Lower lobe of right lung (tissue), 2 donors: ENCODE results near the gene RGS4. TPM values are rescaled to one million over a fixed set of nuclear protein-coding genes. Genes with fewer than 3 reads are reported as not detected.

Source experiments
- ATAC-seq, 2 donors: fragments of 200-7000 bp; cut with Tn5 transposase; one replicate each; pipeline ENCODE4 v1.9.1; 2020 to 2022; ENCODE audit warnings: mild to moderate bottlenecking in 2 of 2, moderate library complexity in 2 of 2
- DNase-seq: peaks from one replicate; pipeline ENCODE4 v3.0.0-alpha.2; 2020
- H3K27ac ChIP-seq: fragments of 200-600 bp; one replicate; pipeline ENCODE4 v1.8.0; 2022
- H3K27me3 ChIP-seq: fragments of 200-600 bp; one replicate; pipeline ENCODE4 v1.8.0; 2022; ENCODE audit warnings: low read depth
- H3K36me3 ChIP-seq: fragments of 200-600 bp; one replicate; pipeline ENCODE4 v1.8.0; 2022; ENCODE audit warnings: mild to moderate bottlenecking
- H3K4me1 ChIP-seq: fragments of 200-600 bp; one replicate; pipeline ENCODE4 v1.8.0; 2022
- H3K4me3 ChIP-seq: fragments of 200-600 bp; one replicate; pipeline ENCODE4 v1.8.0; 2022; ENCODE audit warnings: mild to moderate bottlenecking
- H3K9me3 ChIP-seq: fragments of 200-600 bp; one replicate; pipeline ENCODE4 v1.8.0; 2022
- intact Hi-C: fragments of 100-400 bp; cut with DNase I; formaldehyde crosslinking; loops from one replicate; pipeline ENCODE4 v1.11.0; 2022
- total RNA-seq: library from RNA; stranded (reverse); fragmentation: NEBNext Ultra II Directional; extraction: Animal tissue kit (Norgen Biotek cat#: 25700); gene quantifications from one replicate; pipeline ENCODE4 v1.2.1, GENCODE V29; 2021
- TF ChIP-seq, protein P1 (sequence below): fragments of 200-600 bp; IDR thresholded peaks from one replicate; pipeline ENCODE4 v1.8.0; 2022; ENCODE audit warnings: antibody characterized with exemption, mild to moderate bottlenecking
- donor health status: DM: no; HTN: yes; CAD: no; lungs with severe emphysema.

The RGS4 gene
- total RNA-seq, 1 donor from 2014 or later: 0.89 TPM

DNA sequence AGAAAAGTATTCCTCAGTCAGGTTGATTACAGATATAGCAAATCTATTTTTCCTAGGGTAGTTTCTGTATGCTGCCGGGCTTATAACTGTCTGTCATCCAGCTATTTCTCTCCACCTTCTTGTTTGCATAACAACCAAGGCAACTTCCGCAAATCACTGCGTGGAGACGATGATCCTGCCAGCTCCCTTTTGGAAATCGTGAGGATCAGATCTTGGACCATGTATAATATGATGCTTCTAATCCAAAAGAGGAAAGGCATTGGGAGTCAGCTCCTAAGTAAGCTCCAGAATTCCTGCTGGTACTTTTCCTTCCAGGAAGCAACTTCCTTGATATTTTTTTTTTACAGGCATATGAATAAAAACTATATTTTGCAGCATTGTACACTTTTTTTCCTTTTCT, 445 bp upstream of the RGS4 start:
- H3K27ac ChIP-seq: no peak overlapping the region
- no peaks in the 10 kb centered on the region for H3K27me3 ChIP-seq
- intact Hi-C loops: no loop called here
- no peak for DNase-seq
- TF ChIP-seq, protein P1, sequence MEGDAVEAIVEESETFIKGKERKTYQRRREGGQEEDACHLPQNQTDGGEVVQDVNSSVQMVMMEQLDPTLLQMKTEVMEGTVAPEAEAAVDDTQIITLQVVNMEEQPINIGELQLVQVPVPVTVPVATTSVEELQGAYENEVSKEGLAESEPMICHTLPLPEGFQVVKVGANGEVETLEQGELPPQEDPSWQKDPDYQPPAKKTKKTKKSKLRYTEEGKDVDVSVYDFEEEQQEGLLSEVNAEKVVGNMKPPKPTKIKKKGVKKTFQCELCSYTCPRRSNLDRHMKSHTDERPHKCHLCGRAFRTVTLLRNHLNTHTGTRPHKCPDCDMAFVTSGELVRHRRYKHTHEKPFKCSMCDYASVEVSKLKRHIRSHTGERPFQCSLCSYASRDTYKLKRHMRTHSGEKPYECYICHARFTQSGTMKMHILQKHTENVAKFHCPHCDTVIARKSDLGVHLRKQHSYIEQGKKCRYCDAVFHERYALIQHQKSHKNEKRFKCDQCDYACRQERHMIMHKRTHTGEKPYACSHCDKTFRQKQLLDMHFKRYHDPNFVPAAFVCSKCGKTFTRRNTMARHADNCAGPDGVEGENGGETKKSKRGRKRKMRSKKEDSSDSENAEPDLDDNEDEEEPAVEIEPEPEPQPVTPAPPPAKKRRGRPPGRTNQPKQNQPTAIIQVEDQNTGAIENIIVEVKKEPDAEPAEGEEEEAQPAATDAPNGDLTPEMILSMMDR: no peak
- peak overlapping the region; percentile 31 for H3K4me3 ChIP-seq
- H3K36me3 ChIP-seq: no peaks in the 10 kb centered on the region
- H3K4me1 ChIP-seq: no peaks in the 10 kb centered on the region
- no peaks in the 10 kb centered on the region for H3K9me3 ChIP-seq
- ATAC-seq: no peak

DNA sequence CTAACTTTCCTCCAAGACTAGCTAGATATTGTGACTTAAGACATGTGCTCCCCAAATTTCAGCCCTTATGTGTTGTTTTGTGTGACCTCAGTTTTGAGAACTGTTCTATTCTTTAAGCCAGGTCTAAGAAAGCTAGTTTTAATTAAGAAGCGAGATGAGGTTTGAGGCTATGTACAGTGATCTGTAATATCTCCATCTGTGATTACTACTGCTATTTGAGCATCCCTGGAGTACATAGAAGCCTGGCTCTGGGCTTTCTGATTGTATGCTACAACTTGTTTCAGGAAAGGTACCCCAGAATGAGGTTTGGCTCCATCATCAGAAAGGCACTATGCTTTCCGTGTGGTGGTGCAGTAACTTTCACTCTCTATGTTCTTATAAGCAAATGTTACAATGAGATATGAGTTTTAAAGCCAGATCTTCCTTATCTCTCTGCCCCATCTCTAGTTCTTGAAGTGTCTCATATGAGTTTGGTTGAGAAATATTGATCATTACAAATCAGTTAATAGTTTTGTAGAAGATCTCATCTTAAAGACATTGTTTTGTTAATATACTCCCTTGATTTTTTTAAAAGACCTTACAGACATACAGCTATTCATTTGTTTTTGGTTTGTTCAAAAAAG, 605 bp downstream of the RGS4 start:
- intact Hi-C loops: loop anchor here (5.0 kb wide), 1 partner anchor 108 kb away; no protein-coding TSS in a partner anchor

DNA sequence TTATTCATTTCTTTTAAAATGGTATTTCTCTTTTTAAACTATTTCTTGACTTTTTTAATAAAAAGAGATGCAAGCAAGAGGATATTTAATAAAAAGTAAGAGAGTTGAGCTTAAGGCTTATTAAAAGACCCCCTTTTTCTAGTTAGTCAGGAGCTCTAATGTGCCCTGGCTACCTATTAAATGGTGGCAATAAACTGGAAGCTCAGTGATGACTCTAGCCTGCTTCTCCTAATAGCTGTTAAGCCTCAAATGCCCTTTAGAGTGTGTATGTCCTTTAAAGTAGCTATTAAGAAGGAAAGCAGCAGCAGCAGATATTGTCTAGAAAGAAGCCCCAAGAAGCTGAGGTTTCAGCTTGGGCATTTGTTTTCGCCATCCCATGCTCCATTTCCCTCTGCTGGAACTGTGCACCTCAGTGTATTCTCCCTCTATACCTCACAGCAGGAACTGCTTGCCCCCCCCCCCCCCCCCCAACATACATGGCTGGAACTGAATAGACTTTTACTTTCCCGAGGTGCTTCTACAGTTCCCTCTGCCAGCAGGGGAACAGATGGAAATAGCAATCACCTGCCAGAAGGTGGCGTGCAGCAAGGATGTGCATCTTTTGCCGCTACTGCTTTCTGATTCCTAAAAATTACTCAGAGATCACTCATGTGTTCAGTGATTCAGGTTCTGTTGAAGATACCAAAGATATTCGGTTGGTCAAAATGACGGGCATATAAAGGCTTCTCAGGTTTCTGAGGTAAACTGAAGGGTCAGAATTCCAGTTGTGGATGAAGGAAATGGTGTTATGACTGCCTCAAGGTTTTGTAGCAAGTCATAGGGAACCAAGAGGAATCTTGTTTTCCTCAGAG, 2.5 kb downstream of the RGS4 start:
- no peaks in the 10 kb centered on the region for H3K4me1 ChIP-seq
- TF ChIP-seq, protein P1: peak; percentile 62
- peak in 1 of 2 donors; percentile 68 for ATAC-seq
- DNase-seq: no peak
- no peak overlapping the region for H3K4me3 ChIP-seq
- H3K27me3 ChIP-seq: no peaks in the 10 kb centered on the region
- intact Hi-C loops: loop anchor here (5.0 kb wide), 1 partner anchor 106 kb away; no protein-coding TSS in a partner anchor
- no peaks in the 10 kb centered on the region for H3K9me3 ChIP-seq
- no peak overlapping the region for H3K27ac ChIP-seq
- H3K36me3 ChIP-seq: no peaks in the 10 kb centered on the region

More for the DNA sequence above, 605 bp downstream of the RGS4 start:
- no peak overlapping the region for H3K27ac ChIP-seq
- no peak for DNase-seq
- no peaks in the 10 kb centered on the region for H3K9me3 ChIP-seq
- no peak for ATAC-seq
- H3K27me3 ChIP-seq: no peaks in the 10 kb centered on the region
- no peaks in the 10 kb centered on the region for H3K36me3 ChIP-seq
- H3K4me3 ChIP-seq: peak overlapping the region; percentile 31
- H3K4me1 ChIP-seq: no peaks in the 10 kb centered on the region
- TF ChIP-seq, protein P1: no peak

DNA sequence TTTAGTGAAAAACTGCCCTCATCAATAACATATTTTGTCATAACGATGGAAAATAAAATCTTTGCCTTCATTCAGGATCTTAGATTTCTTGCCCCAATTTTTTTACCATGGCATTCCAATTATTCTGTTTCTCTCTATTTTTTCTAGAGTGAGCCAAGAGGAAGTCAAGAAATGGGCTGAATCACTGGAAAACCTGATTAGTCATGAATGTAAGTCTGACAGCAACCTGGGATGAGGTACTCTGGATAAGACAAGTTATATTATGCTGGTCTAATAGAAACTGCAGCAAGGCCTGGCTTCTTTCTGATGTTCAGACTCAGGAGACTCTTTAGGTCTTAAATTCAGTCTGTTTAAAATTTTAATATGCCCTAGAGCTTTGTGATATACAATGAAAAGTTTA, 3.5 kb downstream of the RGS4 start:
- ATAC-seq (no peak), DNase-seq (no peak)
- no peaks in the 10 kb centered on the region for H3K4me1 ChIP-seq
- no peaks in the 10 kb centered on the region for H3K9me3 ChIP-seq
- H3K27ac ChIP-seq: no peak overlapping the region
- no peaks in the 10 kb centered on the region for H3K27me3 ChIP-seq
- no peaks in the 10 kb centered on the region for H3K36me3 ChIP-seq
- intact Hi-C loops: loop anchor here (5.0 kb wide), 1 partner anchor 105 kb away; no protein-coding TSS in a partner anchor
- H3K4me3 ChIP-seq: no peak overlapping the region
- TF ChIP-seq, protein P1: no peak

DNA sequence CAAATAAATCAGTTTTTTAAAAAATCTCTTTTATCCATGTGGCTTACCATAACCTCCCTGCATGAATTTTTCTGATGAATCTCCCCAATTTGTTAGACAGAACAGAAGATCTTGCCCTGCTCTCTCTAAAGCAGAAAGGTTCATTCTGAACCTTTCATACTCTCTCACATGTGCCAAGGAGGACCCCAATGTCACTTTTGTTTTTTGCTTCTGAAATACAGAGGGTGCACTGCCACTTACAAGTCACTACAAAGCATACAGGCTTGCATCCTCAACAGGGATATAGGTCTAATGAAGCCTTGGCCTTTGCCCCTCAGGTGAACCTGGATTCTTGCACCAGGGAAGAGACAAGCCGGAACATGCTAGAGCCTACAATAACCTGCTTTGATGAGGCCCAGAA, 4.8 kb downstream of the RGS4 start:
- ATAC-seq: no peak
- H3K4me1 ChIP-seq: no peaks in the 10 kb centered on the region
- TF ChIP-seq, protein P1: no peak
- no peak overlapping the region for H3K4me3 ChIP-seq
- H3K27ac ChIP-seq: no peak overlapping the region
- no peaks in the 10 kb centered on the region for H3K9me3 ChIP-seq
- no peaks in the 10 kb centered on the region for H3K27me3 ChIP-seq
- no peak for DNase-seq
- intact Hi-C loops: loop anchor here (5.0 kb wide), 1 partner anchor 103 kb away; no protein-coding TSS in a partner anchor
- H3K36me3 ChIP-seq: no peaks in the 10 kb centered on the region
